Large intestine (tissue), 3 donors: Measurements from ENCODE around the gene TEX22. TPM values are rescaled to one million over a fixed set of nuclear protein-coding genes. Genes with fewer than 3 reads are reported as not detected.

Experiments used
- DNase-seq, 2 donors: peaks; one replicate each; pipeline versions ENCODE4 v3.0.0 to v3.0.0-alpha.2; 2013
- H3K27ac ChIP-seq: one replicate; pipeline ENCODE4 v1.5.1; 2013; ENCODE audit warnings: low read length
- H3K27me3 ChIP-seq: 2 replicates; pipeline ENCODE4 v1.6.1; 2013; ENCODE audit warnings: low read length; ENCODE audit not compliant: control insufficient read depth, insufficient read depth
- H3K36me3 ChIP-seq: 2 replicates; pipeline ENCODE4 v1.6.1; 2013; ENCODE audit warnings: low read length; ENCODE audit not compliant: control insufficient read depth, insufficient read depth
- H3K4me1 ChIP-seq: one replicate; pipeline ENCODE4 v1.6.1; 2013; ENCODE audit warnings: low read length; ENCODE audit not compliant: control insufficient read depth, insufficient read depth
- H3K4me3 ChIP-seq: one replicate; pipeline ENCODE4 v1.5.1; 2013; ENCODE audit warnings: low read length
- H3K9me3 ChIP-seq: one replicate; pipeline ENCODE4 v1.6.1; 2013; ENCODE audit warnings: mild to moderate bottlenecking, low read depth, low read length, moderate library complexity; ENCODE audit not compliant: control insufficient read depth
- WGBS: methylation state at CpG from one replicate; pipeline ENCODE4 v1.1.5; 2013; ENCODE audit warnings: low lambda C conversion rate; ENCODE audit not compliant: insufficient coverage; 5-methylcytosine and 5-hydroxymethylcytosine counted together
- polyA plus RNA-seq: library from polyadenylated mRNA; unstranded; fragments of 120-200 nt; gene quantifications from one replicate; pipeline ENCODE4 v1.2.1, GENCODE V29; 2013

Gene TEX22
- polyA plus RNA-seq, 1 donor, result 0.82 TPM

- WGBS, result no CpG with 5 or more reads among the region's 23 CpGs
- H3K4me3 ChIP-seq, result no peak overlapping the region
- no peaks in the 10 kb centered on the region for H3K4me1 ChIP-seq
- H3K27me3 ChIP-seq, result no peaks in the 10 kb centered on the region
- H3K9me3 ChIP-seq, result no peaks in the 10 kb centered on the region
- no peak overlapping the region for H3K27ac ChIP-seq
- H3K36me3 ChIP-seq, result peaks cover 20% of the 10 kb centered on the region
- no peak for DNase-seq
These were observed 6.8 kb upstream of the TEX22 start for GRCh38 chr14:105391541-105391940.

GRCh38 chr14:105392131-105393090 is 5.9 kb upstream of the TEX22 start:
- no peak for DNase-seq
- peaks cover under 1% of the 10 kb centered on the region for H3K9me3 ChIP-seq
- H3K27me3 ChIP-seq, result no peaks in the 10 kb centered on the region
- H3K36me3 ChIP-seq, result peaks cover 11% of the 10 kb centered on the region
- H3K4me1 ChIP-seq, result no peaks in the 10 kb centered on the region
- WGBS, result 100% methylated on average over 3 of the region's 40 CpGs
- H3K4me3 ChIP-seq, result no peak overlapping the region
- H3K27ac ChIP-seq, result no peak overlapping the region

- Histone ChIP-seq H3K36me3 (peaks cover 8% of the 10 kb centered on the region), H3K4me1 (peaks cover 3% of the 10 kb centered on the region), H3K27ac (no peak overlapping the region), H3K9me3 (peaks cover 5% of the 10 kb centered on the region), H3K27me3 (no peaks in the 10 kb centered on the region), H3K4me3 (no peak overlapping the region)
- DNase-seq, result no peak
- no CpG with 5 or more reads among the region's 14 CpGs for WGBS
These were observed 5.2 kb upstream of the TEX22 start for GRCh38 chr14:105393151-105393550.

GRCh38 chr14:105394714-105395537 is 3.4 kb upstream of the TEX22 start:
- H3K27me3 ChIP-seq, result no peaks in the 10 kb centered on the region
- no peak for DNase-seq
- no peak overlapping the region for H3K27ac ChIP-seq
- H3K9me3 ChIP-seq, result peaks cover 16% of the 10 kb centered on the region
- H3K36me3 ChIP-seq, result peaks cover 15% of the 10 kb centered on the region
- WGBS, result 87% methylated on average over 3 of the region's 25 CpGs
- no peak overlapping the region for H3K4me3 ChIP-seq
- H3K4me1 ChIP-seq, result peaks cover 10% of the 10 kb centered on the region

DNA sequence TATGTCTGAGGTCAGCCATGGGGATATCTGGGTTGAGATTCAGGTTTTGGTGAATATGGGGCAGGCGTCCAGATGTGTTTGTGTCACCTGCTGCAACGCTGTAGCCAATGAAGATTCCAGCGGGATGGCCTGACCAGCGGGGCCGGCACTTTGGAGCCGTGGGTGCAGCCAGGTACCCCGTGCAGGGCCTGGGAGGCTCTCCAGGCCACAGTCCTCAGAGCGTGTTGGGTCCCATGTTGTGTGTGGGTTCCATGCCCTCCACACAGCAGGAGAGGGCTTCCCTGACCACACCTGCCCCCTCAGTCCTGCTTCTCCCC is 2.8 kb upstream of the TEX22 start:
- WGBS, result no CpG with 5 or more reads among the region's 8 CpGs
- H3K36me3 ChIP-seq, result peaks cover 21% of the 10 kb centered on the region
- H3K4me3 ChIP-seq, result no peak overlapping the region
- no peak for DNase-seq
- peaks cover 10% of the 10 kb centered on the region for H3K4me1 ChIP-seq
- H3K27me3 ChIP-seq, result no peaks in the 10 kb centered on the region
- no peak overlapping the region for H3K27ac ChIP-seq
- H3K9me3 ChIP-seq, result peaks cover 22% of the 10 kb centered on the region

DNA sequence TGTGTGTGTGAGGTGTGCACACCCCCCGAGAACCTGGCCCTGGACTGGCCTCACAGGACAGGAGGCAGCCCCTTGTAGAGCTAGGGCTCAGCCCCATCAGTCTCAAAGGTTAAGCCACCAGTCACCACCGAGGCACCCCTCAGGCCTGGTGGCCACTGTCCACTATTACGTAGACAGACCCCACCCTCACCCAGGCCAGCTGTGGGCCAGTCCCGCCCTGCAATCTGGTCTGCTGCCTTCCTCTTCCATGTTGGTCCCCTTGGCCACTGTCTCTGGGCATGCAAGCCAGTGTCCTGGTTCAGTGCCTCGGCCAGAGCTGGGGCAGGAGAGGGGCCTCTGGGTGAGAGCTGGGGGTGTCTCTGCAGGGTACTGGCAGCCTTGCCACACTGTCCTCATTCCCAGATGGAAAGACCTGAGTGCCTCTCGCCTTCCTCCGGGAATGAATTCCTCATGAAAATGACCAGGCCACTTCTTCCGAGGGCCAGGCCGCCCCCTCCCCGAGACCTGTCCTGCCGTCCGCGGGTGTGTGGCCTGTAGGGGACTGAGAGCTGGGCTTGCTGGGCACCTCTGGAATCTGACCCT is 897 bp upstream of the TEX22 start:
- Histone ChIP-seq H3K4me3 (peak overlapping the region; percentile 64), H3K36me3 (peaks cover 27% of the 10 kb centered on the region), H3K27ac (no peak overlapping the region), H3K4me1 (peaks cover 10% of the 10 kb centered on the region), H3K9me3 (peaks cover 29% of the 10 kb centered on the region), H3K27me3 (no peaks in the 10 kb centered on the region)
- DNase-seq, result peak in 1 of 2 donors; percentile 25
- WGBS, result no CpG with 5 or more reads among the region's 13 CpGs

GRCh38 chr14:105398726-105399465 is 558 bp downstream of the TEX22 start:
- Histone ChIP-seq H3K36me3 (peaks cover 23% of the 10 kb centered on the region), H3K4me1 (peaks cover 10% of the 10 kb centered on the region), H3K9me3 (peaks cover 29% of the 10 kb centered on the region), H3K27me3 (no peaks in the 10 kb centered on the region), H3K27ac (no peak overlapping the region), H3K4me3 (peak overlapping the region; percentile 64)
- no CpG with 5 or more reads among the region's 41 CpGs for WGBS
- DNase-seq, result no peak

DNA sequence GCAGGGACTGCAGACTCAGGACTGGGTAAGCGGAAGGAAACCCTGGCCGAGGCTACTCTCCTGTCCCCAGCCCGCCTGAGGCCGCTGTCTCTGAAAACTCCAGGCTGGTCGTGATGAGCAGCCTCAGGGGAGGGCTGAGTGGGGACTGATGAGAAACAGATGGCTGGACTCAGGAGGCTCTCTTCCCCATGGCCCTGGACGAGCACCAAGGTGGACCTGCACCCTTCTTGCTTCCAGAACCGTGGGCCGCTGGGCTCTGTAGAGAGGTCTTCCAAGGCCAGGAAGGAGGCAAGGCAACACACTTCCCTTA is 1.1 kb downstream of the TEX22 start:
- Histone ChIP-seq H3K4me3 (peak overlapping the region; percentile 64), H3K27ac (no peak overlapping the region), H3K36me3 (peaks cover 23% of the 10 kb centered on the region), H3K9me3 (peaks cover 29% of the 10 kb centered on the region), H3K27me3 (no peaks in the 10 kb centered on the region), H3K4me1 (peaks cover 10% of the 10 kb centered on the region)
- no CpG with 5 or more reads among the region's 8 CpGs for WGBS
- no peak for DNase-seq

DNA sequence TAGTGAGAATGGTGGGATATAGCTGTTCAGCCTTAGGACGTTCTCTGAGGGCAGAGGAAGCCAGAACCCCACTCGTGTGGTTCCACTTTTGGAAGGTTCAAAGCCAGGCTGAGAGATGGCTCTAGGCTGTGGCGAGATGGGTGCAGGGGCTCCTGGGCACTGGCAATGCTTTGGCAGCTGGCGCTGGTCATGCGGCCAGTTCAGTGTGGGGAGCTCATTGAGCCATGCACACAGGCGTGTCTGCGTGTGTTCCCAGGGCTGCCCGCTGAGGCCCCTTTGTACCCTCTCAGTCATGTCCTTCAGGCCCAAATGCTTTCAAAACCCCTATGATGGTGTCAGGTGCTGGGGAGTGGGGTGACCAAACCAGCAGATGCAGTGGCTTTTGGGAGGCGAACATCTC is 1.7 kb downstream of the TEX22 start:
- Histone ChIP-seq H3K4me1 (peaks cover 10% of the 10 kb centered on the region), H3K27ac (no peak overlapping the region), H3K4me3 (no peak overlapping the region), H3K27me3 (no peaks in the 10 kb centered on the region), H3K36me3 (peaks cover 18% of the 10 kb centered on the region), H3K9me3 (peaks cover 30% of the 10 kb centered on the region)
- WGBS, result no CpG with 5 or more reads among the region's 9 CpGs
- no peak for DNase-seq

DNA sequence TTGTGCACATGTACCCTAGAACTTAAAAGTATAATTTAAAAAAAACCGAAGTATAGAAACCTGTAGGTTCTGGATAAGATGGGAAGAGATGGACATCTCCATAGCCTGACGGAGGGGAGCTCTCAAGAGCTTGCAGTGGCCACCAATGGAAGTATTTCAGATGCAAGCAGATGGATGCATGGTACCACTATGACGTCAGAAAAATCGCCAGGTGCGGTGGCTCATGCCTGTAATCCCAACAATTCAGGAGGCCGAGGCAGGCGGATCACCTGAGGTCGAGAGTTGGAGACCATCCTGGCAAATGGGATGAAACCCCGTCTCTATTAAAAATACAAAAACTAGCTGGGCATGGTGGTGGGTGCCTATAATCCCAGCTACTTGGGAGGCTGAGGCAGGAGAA is 3.4 kb downstream of the TEX22 start:
- no CpG with 5 or more reads among the region's 9 CpGs for WGBS
- H3K27ac ChIP-seq, result no peak overlapping the region
- peaks cover 10% of the 10 kb centered on the region for H3K4me1 ChIP-seq
- DNase-seq, result no peak
- no peaks in the 10 kb centered on the region for H3K27me3 ChIP-seq
- peaks cover 18% of the 10 kb centered on the region for H3K36me3 ChIP-seq
- H3K9me3 ChIP-seq, result peaks cover 32% of the 10 kb centered on the region
- no peak overlapping the region for H3K4me3 ChIP-seq
